Measurements from ENCODE around the gene GABBR1.

Gene GABBR1

DNA sequence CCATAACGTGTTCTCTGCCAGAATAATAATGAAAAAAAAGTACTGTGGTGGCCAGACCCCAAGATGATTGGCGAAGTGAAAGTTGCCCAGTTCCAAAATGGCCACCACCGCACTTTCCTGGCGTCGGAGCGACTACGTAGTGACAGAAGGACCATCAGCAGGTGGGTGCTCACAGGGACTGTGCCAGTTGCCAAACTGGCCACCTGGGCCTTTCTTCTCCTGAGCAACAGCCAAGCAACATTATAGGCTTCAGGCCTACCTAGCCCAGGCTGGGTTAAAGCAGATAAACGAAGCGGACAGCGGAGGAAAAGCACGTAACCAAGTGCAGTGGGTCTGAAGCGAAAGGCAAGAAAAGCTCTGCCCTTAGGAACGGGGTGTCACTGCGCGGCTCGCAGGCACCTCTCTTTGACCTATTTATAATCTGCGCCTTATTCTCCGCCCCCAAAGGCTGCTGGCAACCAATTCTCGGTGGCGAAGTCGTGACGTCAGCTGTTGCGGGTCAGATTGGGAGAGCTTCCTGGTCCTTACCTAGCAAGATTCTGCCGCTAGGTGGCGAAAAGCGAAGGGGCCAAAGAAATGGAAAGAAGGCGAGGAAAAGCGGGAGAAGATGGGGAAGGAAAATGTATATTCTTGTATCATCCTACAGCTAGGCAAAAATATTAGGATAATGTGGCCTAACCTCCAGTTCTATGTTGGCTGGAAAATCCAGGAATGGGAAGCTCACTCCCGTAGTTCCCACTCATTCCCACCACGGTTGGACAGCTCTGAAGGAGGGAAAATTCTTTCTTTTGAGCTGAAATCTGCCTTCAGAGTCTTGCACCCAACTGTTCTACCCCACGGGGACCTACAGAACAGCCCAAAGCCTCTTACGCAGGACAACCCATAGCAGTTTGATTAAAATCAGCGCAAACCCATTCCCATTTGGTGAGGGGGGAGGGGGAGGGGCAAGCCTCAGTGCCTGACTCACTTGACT is 17.0 kb upstream of the GABBR1 start (continued):
- TF ChIP-seq ZNF658 (tag by site-specific recombination; IDR thresholded peaks at IDR 0.05) = no peak
- TF ChIP-seq ZNF76 (tag by site-specific recombination; IDR thresholded peaks at IDR 0.05; ENCODE audit: borderline replicate concordance, low read depth) = peak; percentile 63; the same call in 1 of the 2 replicates
- TF ChIP-seq ZNF837 (tag by site-specific recombination; IDR thresholded peaks at IDR 0.05) = no peak
- TF ChIP-seq MEIS1 (CRISPR knock-in tag; IDR thresholded peaks at IDR 0.05; ENCODE audit: borderline replicate concordance) = no peak
- TF ChIP-seq ZNF549 (tag by site-specific recombination; IDR thresholded peaks at IDR 0.05) = no peak
- TF ChIP-seq ZNF48 (tag by site-specific recombination; IDR thresholded peaks at IDR 0.05) = no peak
- no peak for TF ChIP-seq ZNF670 (tag by site-specific recombination; IDR thresholded peaks at IDR 0.05; ENCODE audit: low read depth)
- TF ChIP-seq ZNF292 (tag by site-specific recombination; IDR thresholded peaks at IDR 0.05; ENCODE audit: borderline replicate concordance, low read depth) = no peak
- TF ChIP-seq ZNF548 (tag by site-specific recombination; IDR thresholded peaks at IDR 0.05) = no peak
- TF ChIP-seq ZNF473 (tag by site-specific recombination; IDR thresholded peaks at IDR 0.05) = no peak
- no peak for TF ChIP-seq ZNF843 (tag by site-specific recombination; IDR thresholded peaks at IDR 0.05)
- no peak for TF ChIP-seq ZNF19 (tag by site-specific recombination; IDR thresholded peaks at IDR 0.05; ENCODE audit: low read depth)
- TF ChIP-seq, protein P1, sequence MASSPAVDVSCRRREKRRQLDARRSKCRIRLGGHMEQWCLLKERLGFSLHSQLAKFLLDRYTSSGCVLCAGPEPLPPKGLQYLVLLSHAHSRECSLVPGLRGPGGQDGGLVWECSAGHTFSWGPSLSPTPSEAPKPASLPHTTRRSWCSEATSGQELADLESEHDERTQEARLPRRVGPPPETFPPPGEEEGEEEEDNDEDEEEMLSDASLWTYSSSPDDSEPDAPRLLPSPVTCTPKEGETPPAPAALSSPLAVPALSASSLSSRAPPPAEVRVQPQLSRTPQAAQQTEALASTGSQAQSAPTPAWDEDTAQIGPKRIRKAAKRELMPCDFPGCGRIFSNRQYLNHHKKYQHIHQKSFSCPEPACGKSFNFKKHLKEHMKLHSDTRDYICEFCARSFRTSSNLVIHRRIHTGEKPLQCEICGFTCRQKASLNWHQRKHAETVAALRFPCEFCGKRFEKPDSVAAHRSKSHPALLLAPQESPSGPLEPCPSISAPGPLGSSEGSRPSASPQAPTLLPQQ (tag by site-specific recombination; IDR thresholded peaks at IDR 0.05) = peak; percentile 38; the same call in 1 of the 2 replicates
- no peak; the same call in 1 of the 2 replicates for TF ChIP-seq ZNF501 (tag by site-specific recombination; IDR thresholded peaks at IDR 0.05)
- TF ChIP-seq HOXD13 (CRISPR knock-in tag; IDR thresholded peaks at IDR 0.05; ENCODE audit: borderline replicate concordance) = no peak
- TF ChIP-seq ZNF221 (tag by site-specific recombination; IDR thresholded peaks at IDR 0.05; ENCODE audit: borderline replicate concordance) = no peak
- TF ChIP-seq ZNF341 (tag by site-specific recombination; IDR thresholded peaks at IDR 0.05; ENCODE audit: low read depth) = peak; percentile 69
- peak; percentile 32 for TF ChIP-seq SP2 (tag by site-specific recombination; IDR thresholded peaks at IDR 0.05)
- no peak for TF ChIP-seq REPIN1 (tag by site-specific recombination; IDR thresholded peaks at IDR 0.05; ENCODE audit: low read depth)
- no peak for TF ChIP-seq HOXA7 (CRISPR knock-in tag; IDR thresholded peaks at IDR 0.05; ENCODE audit: borderline replicate concordance)
- peak; percentile 56; the same call in 1 of the 2 replicates for TF ChIP-seq ZEB2 (tag by site-specific recombination; IDR thresholded peaks at IDR 0.05)
- TF ChIP-seq HOXC10 (CRISPR knock-in tag; IDR thresholded peaks at IDR 0.05) = no peak
- TF ChIP-seq ZNF777 (tag by site-specific recombination; IDR thresholded peaks at IDR 0.05; ENCODE audit: borderline replicate concordance) = peak; percentile 82
- TF ChIP-seq PBX3 (CRISPR knock-in tag; IDR thresholded peaks at IDR 0.05) = no peak
- peak; percentile 9; the same call in 1 of the 2 replicates for TF ChIP-seq ZNF518A (tag by site-specific recombination; conservative IDR thresholded peaks at IDR 0.05; ENCODE audit: low read depth)
- TF ChIP-seq ZNF169 (tag by site-specific recombination; IDR thresholded peaks at IDR 0.05) = no peak
- TF ChIP-seq ZNF433 (tag by site-specific recombination; IDR thresholded peaks at IDR 0.05; ENCODE audit: low read depth) = no peak
- TF ChIP-seq ZNF223 (tag by site-specific recombination; IDR thresholded peaks at IDR 0.05) = no peak
- TF ChIP-seq, protein P2, sequence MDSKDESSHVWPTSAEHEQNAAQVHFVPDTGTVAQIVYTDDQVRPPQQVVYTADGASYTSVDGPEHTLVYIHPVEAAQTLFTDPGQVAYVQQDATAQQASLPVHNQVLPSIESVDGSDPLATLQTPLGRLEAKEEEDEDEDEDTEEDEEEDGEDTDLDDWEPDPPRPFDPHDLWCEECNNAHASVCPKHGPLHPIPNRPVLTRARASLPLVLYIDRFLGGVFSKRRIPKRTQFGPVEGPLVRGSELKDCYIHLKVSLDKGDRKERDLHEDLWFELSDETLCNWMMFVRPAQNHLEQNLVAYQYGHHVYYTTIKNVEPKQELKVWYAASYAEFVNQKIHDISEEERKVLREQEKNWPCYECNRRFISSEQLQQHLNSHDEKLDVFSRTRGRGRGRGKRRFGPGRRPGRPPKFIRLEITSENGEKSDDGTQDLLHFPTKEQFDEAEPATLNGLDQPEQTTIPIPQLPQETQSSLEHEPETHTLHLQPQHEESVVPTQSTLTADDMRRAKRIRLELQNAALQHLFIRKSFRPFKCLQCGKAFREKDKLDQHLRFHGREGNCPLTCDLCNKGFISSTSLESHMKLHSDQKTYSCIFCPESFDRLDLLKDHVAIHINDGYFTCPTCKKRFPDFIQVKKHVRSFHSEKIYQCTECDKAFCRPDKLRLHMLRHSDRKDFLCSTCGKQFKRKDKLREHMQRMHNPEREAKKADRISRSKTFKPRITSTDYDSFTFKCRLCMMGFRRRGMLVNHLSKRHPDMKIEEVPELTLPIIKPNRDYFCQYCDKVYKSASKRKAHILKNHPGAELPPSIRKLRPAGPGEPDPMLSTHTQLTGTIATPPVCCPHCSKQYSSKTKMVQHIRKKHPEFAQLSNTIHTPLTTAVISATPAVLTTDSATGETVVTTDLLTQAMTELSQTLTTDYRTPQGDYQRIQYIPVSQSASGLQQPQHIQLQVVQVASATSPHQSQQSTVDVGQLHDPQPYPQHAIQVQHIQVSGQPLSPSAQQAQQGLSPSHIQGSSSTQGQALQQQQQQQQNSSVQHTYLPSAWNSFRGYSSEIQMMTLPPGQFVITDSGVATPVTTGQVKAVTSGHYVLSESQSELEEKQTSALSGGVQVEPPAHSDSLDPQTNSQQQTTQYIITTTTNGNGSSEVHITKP (tag by site-specific recombination; IDR thresholded peaks at IDR 0.05) = peak; percentile 75

All from HEK293 (cell line).